ENCODE measurements around the gene CENPN. TPM values are rescaled to one million over a fixed set of nuclear protein-coding genes. Genes with fewer than 3 reads are reported as not detected.
A peak's percentile ranks its signal among the peaks of the same experiment; 100 is the strongest.

The CENPN gene
- total and polyA plus RNA-seq, 2 of the 13 experiments (the other 11 are each of a cell fraction or from before 2014, with no cell fraction given), result 29.7 to 129 TPM

GRCh38 chr16:81035398-81035974 is 28.5 kb downstream of the CENPN start, which contains the start of gene ATMIN (continued):
- no peak for TF ChIP-seq AFF4 (CRISPR knock-in tag; IDR thresholded peaks at IDR 0.05)
- peak; percentile 35; the same call in 1 of the 2 replicates for TF ChIP-seq TGIF2 (CRISPR knock-in tag; IDR thresholded peaks at IDR 0.05)
- TF ChIP-seq RXRB (CRISPR knock-in tag; IDR thresholded peaks at IDR 0.05; ENCODE audit: borderline replicate concordance), result peak; percentile 43; the same call in 1 of the 2 replicates
- TF ChIP-seq XRCC5 (optimal IDR thresholded peaks at IDR 0.05; ENCODE audit: low read length), result peak; percentile 98
- TF ChIP-seq ONECUT2 (CRISPR knock-in tag; IDR thresholded peaks at IDR 0.05), result peak; percentile 97
- no peak; the same call in 1 of the 2 replicates for TF ChIP-seq HMG20A (CRISPR knock-in tag; IDR thresholded peaks at IDR 0.05; ENCODE audit: borderline replicate concordance)
- TF ChIP-seq ZNF570 (CRISPR knock-in tag; IDR thresholded peaks at IDR 0.05; ENCODE audit: borderline replicate concordance), result no peak
- TF ChIP-seq SP4 (CRISPR knock-in tag; IDR thresholded peaks at IDR 0.05), result peak; percentile 69; the same call in 1 of the 2 replicates
- TF ChIP-seq ZNF501 (CRISPR knock-in tag; IDR thresholded peaks at IDR 0.05), result no peak
- TF ChIP-seq AHDC1 (CRISPR knock-in tag; IDR thresholded peaks at IDR 0.05; ENCODE audit: borderline replicate concordance), result no peak
- no peak for TF ChIP-seq HMG20B (CRISPR knock-in tag; conservative IDR thresholded peaks at IDR 0.05)
- peak; percentile 23; the same call in 1 of the 2 replicates for TF ChIP-seq MAX (IDR thresholded peaks at IDR 0.05)
- TF ChIP-seq ARNT2 (CRISPR knock-in tag; IDR thresholded peaks at IDR 0.05; ENCODE audit: low read depth), result peak; percentile 41; the same call in 1 of the 2 replicates
- TF ChIP-seq ELF3 (CRISPR knock-in tag; IDR thresholded peaks at IDR 0.05), result peak; percentile 70
- TF ChIP-seq FOXO1 (CRISPR knock-in tag; IDR thresholded peaks at IDR 0.05), result peak; percentile 44; the same call in 1 of the 2 replicates
- TF ChIP-seq FIP1L1 (IDR thresholded peaks at IDR 0.05; ENCODE audit: borderline replicate concordance, insufficient read depth, low read depth, low read length), result no peak
- TF ChIP-seq SATB2 (CRISPR knock-in tag; IDR thresholded peaks at IDR 0.05), result no peak

All from HepG2 (cell line).